Measurements from ENCODE around the gene ATF7IP2. TPM values are rescaled to one million over a fixed set of nuclear protein-coding genes. Genes with fewer than 3 reads are reported as not detected.

The ATF7IP2 gene
- total RNA-seq, 1 experiment from 2014 or later = 7.4 TPM

- POLR2A ChIA-PET = no interaction called here
- Histone ChIP-seq H4K20me1 (ENCODE audit: insufficient read depth) (no peaks in the 10 kb centered on the region), H3K4me3 (replicated peaks in 1 of 2; ENCODE audit: low read depth in 1 of 2, low read length in 2 of 2) (no peak overlapping the region), H3K9me3 (ENCODE audit: control insufficient read depth in 1 of 2, insufficient read depth in 1 of 2, low read depth in 1 of 2, low read length in 2 of 2) (no peaks in the 10 kb centered on the region), H2AFZ (ENCODE audit: low read depth, low read length, poor library complexity, severe bottlenecking) (no peak overlapping the region), H3K4me1 (ENCODE audit: control insufficient read depth in 1 of 2, insufficient read depth in 2 of 2, low read length in 2 of 2) (no peaks in the 10 kb centered on the region), H3K4me2 (ENCODE audit: low read length) (no peak overlapping the region), H3K79me2 (ENCODE audit: insufficient read depth, low read length) (no peaks in the 10 kb centered on the region), H3K36me3 (ENCODE audit: control insufficient read depth in 1 of 2, insufficient read depth in 2 of 2, low read length in 2 of 2) (no peaks in the 10 kb centered on the region), H3K27ac (ENCODE audit: low read depth, low read length) (no peak overlapping the region), H3K27me3 (ENCODE audit: insufficient read depth, low read length) (no peaks in the 10 kb centered on the region), H3K9ac (ENCODE audit: low read length) (no peak overlapping the region), H3K9me2 (ENCODE audit: insufficient read depth) (no peaks in the 10 kb centered on the region)
- ATAC-seq (no peak), DNase-seq (ENCODE audit: low read depth, low spot score) (no peak)
- CTCF ChIA-PET = no interaction called here
- TF ChIP-seq POLR2AphosphoS5 (IDR thresholded peaks at IDR 0.05; ENCODE audit: low read depth, low read length) (no peak), REST (IDR thresholded peaks at IDR 0.05; ENCODE audit: low read depth) (no peak), SP1 (IDR thresholded peaks at IDR 0.05; ENCODE audit: low read depth) (no peak), SIN3A (IDR thresholded peaks at IDR 0.05; ENCODE audit: low read depth) (no peak), SRF (IDR thresholded peaks at IDR 0.05; ENCODE audit: low read depth) (no peak), FOSL1 (IDR thresholded peaks at IDR 0.05; ENCODE audit: low read depth) (no peak), EZH2phosphoT487 (IDR thresholded peaks at IDR 0.05; ENCODE audit: borderline replicate concordance) (no peak), ZNF274 (IDR thresholded peaks at IDR 0.05; ENCODE audit: low read depth, low read length) (no peak), TCF7L2 (IDR thresholded peaks at IDR 0.05; ENCODE audit: borderline replicate concordance, extremely low read depth, insufficient read depth, insufficient read length) (no peak)
- RAD21 ChIA-PET (ENCODE audit: low non-redundant PET in 1 of 2, low total read pairs in 2 of 2, uncharacterized antibody in 2 of 2, unreplicated experiment in 2 of 2) = no interaction called here
- BruUV-seq (replicated peaks) = no TSS peak
- intact Hi-C loops (cut with micrococcal nuclease) = no loop called here
These were observed 67.3 kb downstream of the ATF7IP2 start for GRCh38 chr16:10453159-10453510.
